Naive thymus-derived CD8-positive, alpha-beta T cell (primary cell): Measurements from ENCODE around the gene ME1. TPM values are rescaled to one million over a fixed set of nuclear protein-coding genes. Genes with fewer than 3 reads are reported as not detected.

Source experiments
- ATAC-seq, 2 donors: fragments of 150-1000 bp; cut with Tn5 transposase in 1 of 2; sonication (Bioruptor Pico), chemical (Tn5 transposase) in 1 of 2; 1 replicate in 1 of 2; 2 replicates in 1 of 2; pipeline ENCODE4 v1.10.0; 2021; ENCODE audit warnings: mild to moderate bottlenecking in 2 of 2, moderate library complexity in 2 of 2
- POLR2A ChIA-PET: fragments of 350-600 bp; sonication (Branson Sonifier 250); formaldehyde crosslinking; loops from one replicate; lab custom pipeline; 2021; ENCODE audit warnings: antibody characterized with exemption; lab: Charles Lee
- DNase-seq, 10 donors: peaks; one replicate each; pipeline versions ENCODE4 v3.0.0 to v3.0.0-alpha.2; 2020 to 2022
- H3K27ac Mint-ChIP-seq, 10 donors: one replicate each; pipeline ENCODE4 v1.8.0; 2020 to 2022; ENCODE audit warnings: mild to moderate bottlenecking in 10 of 10, mixed read lengths in 10 of 10, moderate library complexity in 4 of 10, inconsistent platforms in 1 of 10
- H3K27me3 Mint-ChIP-seq, 5 donors: one replicate each; pipeline ENCODE4 v1.8.0; 2021 to 2022; ENCODE audit warnings: mixed read lengths in 5 of 5
- H3K36me3 Mint-ChIP-seq, 3 donors: one replicate each; pipeline ENCODE4 v1.8.0; 2020 to 2022; ENCODE audit warnings: mixed read lengths in 3 of 3, mild to moderate bottlenecking in 2 of 3, inconsistent platforms in 1 of 3
- H3K4me1 Mint-ChIP-seq, 4 donors: one replicate each; pipeline ENCODE4 v1.8.0; 2021 to 2022; ENCODE audit warnings: mixed read lengths in 4 of 4
- H3K4me3 Mint-ChIP-seq, 10 donors: one replicate each; pipeline ENCODE4 v1.8.0; 2020 to 2022; ENCODE audit warnings: mild to moderate bottlenecking in 10 of 10, mixed read lengths in 10 of 10, moderate library complexity in 6 of 10, inconsistent platforms in 1 of 10
- H3K9me3 Mint-ChIP-seq, 9 donors: one replicate each; pipeline ENCODE4 v1.8.0; 2020 to 2022; ENCODE audit warnings: mixed read lengths in 9 of 9, mild to moderate bottlenecking in 3 of 9, inconsistent platforms in 1 of 9, moderate library complexity in 1 of 9
- polyA plus RNA-seq, 3 donors: library from polyadenylated mRNA; unstranded; fragments of 300-500 nt; fragmentation: Illumina TruSeq; gene quantifications; one replicate each; pipeline ENCODE4 v1.2.3, GENCODE V29; 2021
- total RNA-seq, 8 experiments: library from RNA in 2 of 8; stranded (reverse) in 2 of 8; gene quantifications; one replicate each; pipeline ENCODE4 v1.2.3 and lab custom pipeline; 2021 to 2026

Gene ME1
- total and polyA plus RNA-seq, 5 experiments from 2014 or later = 0.11 TPM; not detected in 4

GRCh38 chr6:83429269-83429668 lies 1.6 kb downstream of the ME1 start:
- Mint-ChIP-seq H3K36me3 (peaks cover 0 to 5% (median 2%) of the 10 kb centered on the region in 3 donors), H3K27me3 (peaks cover 8 to 28% (median 25%) of the 10 kb centered on the region in 5 donors), H3K9me3 (peaks cover 0 to 19% (median 9%) of the 10 kb centered on the region in 9 donors), H3K27ac (no peak overlapping the region), H3K4me1 (peaks cover 0 to 2% (median under 1%) of the 10 kb centered on the region in 4 donors), H3K4me3 (no peak overlapping the region)
- ATAC-seq = no peak
- POLR2A ChIA-PET = no interaction called here
- no peak for DNase-seq

DNA sequence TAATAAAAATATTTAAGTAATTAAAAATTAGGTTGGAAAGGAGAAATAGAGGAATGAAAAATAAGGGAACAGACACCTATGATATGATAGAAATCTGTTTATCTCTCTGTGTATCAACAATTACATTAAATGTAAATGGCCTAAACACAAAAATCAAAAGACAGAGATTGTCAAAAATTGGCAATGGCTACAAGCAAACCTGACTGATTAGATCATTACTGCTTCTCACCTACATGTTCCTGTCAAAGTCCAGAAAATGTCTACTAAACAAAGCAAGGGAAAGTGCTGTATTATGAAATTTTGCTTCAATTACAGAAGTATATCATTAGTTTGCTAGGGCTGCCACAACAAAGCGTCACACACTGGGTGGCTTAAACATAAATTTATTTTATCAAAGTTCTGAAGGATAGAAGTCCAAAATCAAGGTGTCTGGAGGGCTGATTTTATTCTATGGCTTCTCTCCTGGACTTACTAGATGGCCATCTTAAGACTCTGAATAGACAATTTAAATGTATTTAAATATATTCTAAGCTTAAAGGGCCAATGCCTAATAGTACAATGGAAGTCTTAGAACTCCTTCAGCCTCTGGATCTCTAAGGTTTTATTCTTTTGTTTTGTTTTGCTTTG lies 6.3 kb downstream of the ME1 start:
- no peak for ATAC-seq
- Mint-ChIP-seq H3K4me1 (no peaks in the 10 kb centered on the region), H3K27me3 (peaks cover 0 to 13% (median 4%) of the 10 kb centered on the region in 5 donors), H3K27ac (no peak overlapping the region), H3K9me3 (peaks cover 0 to 31% (median 13%) of the 10 kb centered on the region in 9 donors), H3K36me3 (peaks cover 0 to 19% (median 2%) of the 10 kb centered on the region in 3 donors), H3K4me3 (no peak overlapping the region)
- DNase-seq = no peak
- POLR2A ChIA-PET = no interaction called here

DNA sequence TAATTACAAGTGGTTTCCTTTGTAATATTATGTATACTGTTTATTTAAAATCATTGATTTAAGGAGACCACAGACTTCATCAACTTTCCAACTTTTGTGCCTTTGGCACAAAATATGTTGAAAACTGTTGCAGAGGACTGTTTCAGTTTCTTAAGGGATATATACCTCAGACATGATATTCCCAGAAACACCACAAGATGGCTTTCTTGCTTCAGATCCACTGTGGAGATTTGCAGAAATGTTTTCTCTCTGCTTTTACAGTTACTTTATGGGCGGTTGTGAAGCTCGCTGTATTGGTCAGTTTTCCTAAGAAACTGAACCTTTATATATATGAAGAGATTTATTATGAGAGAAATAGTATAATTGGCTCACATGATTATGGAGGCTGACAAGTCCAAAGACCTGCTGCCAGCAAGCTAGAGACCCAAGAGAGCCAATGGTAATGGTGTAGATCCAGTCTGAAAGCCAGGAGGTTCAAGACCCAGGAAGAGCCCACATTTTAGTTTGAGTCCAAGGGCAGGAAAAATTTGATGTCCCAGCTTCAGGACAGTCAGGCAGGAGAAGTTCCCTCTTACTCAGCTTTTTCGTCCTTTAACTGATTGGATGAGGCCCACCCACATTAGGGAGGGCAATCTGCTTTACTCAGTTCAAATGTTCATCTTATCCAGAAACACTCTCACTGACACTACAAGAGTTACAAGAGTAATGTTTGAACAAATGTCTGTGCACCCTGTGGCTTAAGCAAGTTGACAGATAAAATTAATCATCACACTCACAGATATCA lies 12.8 kb downstream of the ME1 start:
- Mint-ChIP-seq H3K36me3 (peaks cover 0 to 12% (median 0%) of the 10 kb centered on the region in 3 donors), H3K27me3 (no peaks in the 10 kb centered on the region), H3K9me3 (peaks cover 0 to 16% (median 4%) of the 10 kb centered on the region in 9 donors), H3K4me3 (no peak overlapping the region), H3K4me1 (no peaks in the 10 kb centered on the region), H3K27ac (no peak overlapping the region)
- POLR2A ChIA-PET = no interaction called here
- no peak for DNase-seq
- ATAC-seq = no peak

DNA sequence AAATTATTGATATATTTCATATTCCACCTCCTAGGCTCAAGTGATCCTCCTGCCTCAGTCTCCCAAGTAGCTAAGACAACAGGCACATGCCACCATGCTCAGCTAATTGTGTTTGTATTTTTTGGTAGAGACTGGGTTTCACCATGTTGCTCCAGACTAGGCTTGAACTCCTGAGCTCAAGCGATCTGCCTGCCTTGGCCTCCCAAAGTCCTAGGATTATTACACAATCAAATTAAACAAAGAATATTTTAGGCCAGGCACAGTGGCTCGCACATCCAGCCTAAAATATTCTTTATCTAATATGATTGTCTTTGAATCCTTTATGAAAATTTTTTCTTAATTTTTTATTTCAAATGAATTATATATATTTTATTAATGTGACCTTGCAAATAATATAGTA lies 17.8 kb downstream of the ME1 start:
- H3K4me1 Mint-ChIP-seq = no peaks in the 10 kb centered on the region
- H3K4me3 Mint-ChIP-seq = no peak overlapping the region
- POLR2A ChIA-PET = no interaction called here
- ATAC-seq = no peak
- no peak overlapping the region for H3K27ac Mint-ChIP-seq
- H3K9me3 Mint-ChIP-seq = peaks cover 0 to 3% (median 0%) of the 10 kb centered on the region in 9 donors
- peaks cover 0 to 7% (median 4%) of the 10 kb centered on the region in 5 donors for H3K27me3 Mint-ChIP-seq
- H3K36me3 Mint-ChIP-seq = no peaks in the 10 kb centered on the region
- DNase-seq = no peak

DNA sequence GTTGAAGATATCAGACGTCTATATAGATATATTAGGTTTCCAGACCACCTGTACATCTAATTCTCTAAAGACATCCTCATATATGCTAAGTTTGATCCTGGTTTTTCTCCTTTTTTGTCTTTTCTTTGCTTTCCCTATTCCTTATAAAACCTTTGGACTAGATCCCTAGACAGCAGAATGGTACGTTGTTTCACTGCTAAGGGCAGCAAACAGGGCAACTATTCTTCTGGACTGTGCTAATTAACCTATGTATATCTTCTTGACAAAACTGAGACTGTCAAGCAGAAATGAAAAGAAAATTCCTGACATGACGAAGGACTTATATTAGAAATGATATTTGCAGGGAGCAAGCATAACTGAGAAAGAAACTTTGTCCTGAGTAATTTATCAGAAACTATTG lies 19.1 kb downstream of the ME1 start:
- ATAC-seq = no peak
- no peaks in the 10 kb centered on the region for H3K4me1 Mint-ChIP-seq
- H3K27ac Mint-ChIP-seq = no peak overlapping the region
- DNase-seq = no peak
- H3K4me3 Mint-ChIP-seq = no peak overlapping the region
- H3K27me3 Mint-ChIP-seq = peaks cover 2 to 7% (median 5%) of the 10 kb centered on the region in 5 donors
- POLR2A ChIA-PET = no interaction called here
- peaks cover 0 to 2% (median 0%) of the 10 kb centered on the region in 9 donors for H3K9me3 Mint-ChIP-seq
- H3K36me3 Mint-ChIP-seq = no peaks in the 10 kb centered on the region

DNA sequence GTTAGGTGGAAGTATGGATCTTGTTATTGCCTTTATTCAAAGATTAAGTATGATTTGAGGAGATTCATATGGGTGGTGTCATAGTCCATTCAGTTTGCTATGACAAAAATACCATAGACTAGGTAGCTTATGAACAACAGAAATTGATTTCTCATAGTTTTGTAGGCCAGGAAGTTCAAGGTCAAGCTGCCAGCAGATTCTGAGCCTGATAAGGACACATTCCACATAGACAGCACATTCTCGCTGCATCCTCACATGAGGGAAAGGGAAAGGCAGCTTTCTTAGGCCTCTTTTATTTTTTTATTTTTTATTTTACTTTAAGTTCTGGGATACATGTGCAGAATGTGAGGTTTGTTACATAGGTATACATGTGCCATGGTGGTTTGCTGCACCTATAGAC lies 27.7 kb downstream of the ME1 start:
- no peak for DNase-seq
- no peak overlapping the region for H3K4me3 Mint-ChIP-seq
- no peaks in the 10 kb centered on the region for H3K4me1 Mint-ChIP-seq
- H3K27me3 Mint-ChIP-seq = peaks cover 0 to 7% (median 0%) of the 10 kb centered on the region in 5 donors
- H3K36me3 Mint-ChIP-seq = no peaks in the 10 kb centered on the region
- ATAC-seq = no peak
- POLR2A ChIA-PET = no interaction called here
- peaks cover 0 to 17% (median 2%) of the 10 kb centered on the region in 9 donors for H3K9me3 Mint-ChIP-seq
- no peak overlapping the region for H3K27ac Mint-ChIP-seq

- Mint-ChIP-seq H3K27ac (no peak overlapping the region), H3K4me1 (peaks cover 0 to 2% (median 0%) of the 10 kb centered on the region in 4 donors), H3K9me3 (peaks cover 0 to 2% (median 0%) of the 10 kb centered on the region in 9 donors), H3K27me3 (peaks cover 0 to 7% (median 2%) of the 10 kb centered on the region in 5 donors), H3K4me3 (no peak overlapping the region), H3K36me3 (no peaks in the 10 kb centered on the region)
- DNase-seq (no peak), ATAC-seq (no peak)
- POLR2A ChIA-PET = no interaction called here
Measured at GRCh38 chr6:83389606-83390005, 41.2 kb downstream of the ME1 start.

DNA sequence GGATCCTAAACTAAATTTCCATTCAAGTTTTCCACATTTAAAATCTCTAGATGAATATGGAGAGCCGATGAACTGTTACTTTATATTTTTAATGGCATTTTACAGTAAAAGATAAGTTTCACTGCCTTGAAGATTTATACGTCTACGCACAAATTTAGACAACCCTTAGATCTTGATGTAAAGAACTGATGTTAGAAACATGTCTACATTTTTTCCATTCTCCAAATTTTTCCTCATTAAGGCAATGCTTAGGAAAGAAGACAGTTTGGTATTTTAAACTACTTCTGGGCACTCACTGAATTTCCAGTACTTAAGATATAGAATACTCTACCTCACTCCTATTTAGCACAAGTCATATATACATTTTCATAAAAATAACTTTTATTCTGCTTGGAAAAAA lies 45.4 kb downstream of the ME1 start:
- no peak overlapping the region for H3K4me3 Mint-ChIP-seq
- H3K27ac Mint-ChIP-seq = no peak overlapping the region
- H3K27me3 Mint-ChIP-seq = peaks cover 0 to 3% (median 0%) of the 10 kb centered on the region in 5 donors
- H3K36me3 Mint-ChIP-seq = no peaks in the 10 kb centered on the region
- DNase-seq (no peak), ATAC-seq (no peak)
- POLR2A ChIA-PET = no interaction called here
- H3K9me3 Mint-ChIP-seq = no peaks in the 10 kb centered on the region
- no peaks in the 10 kb centered on the region for H3K4me1 Mint-ChIP-seq

DNA sequence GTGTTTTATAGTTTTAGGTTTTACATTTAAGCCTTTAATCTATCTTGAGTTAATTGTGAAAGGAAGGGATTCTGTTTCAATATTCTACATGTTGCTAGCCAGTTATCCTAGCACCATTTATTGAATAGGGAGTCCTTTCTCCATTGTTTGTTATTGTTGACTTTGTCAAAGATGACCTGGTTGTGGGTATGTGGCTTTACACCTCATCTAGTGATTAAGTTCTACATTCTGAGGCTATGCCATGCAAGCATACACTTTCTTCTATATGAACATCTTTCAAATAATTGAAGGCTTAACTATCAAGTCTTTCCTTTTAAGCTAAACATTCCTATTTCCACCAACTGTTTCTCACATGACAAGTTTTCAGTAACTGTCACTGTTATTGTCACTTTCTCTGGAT lies 46.1 kb downstream of the ME1 start:
- H3K4me3 Mint-ChIP-seq = no peak overlapping the region

GRCh38 chr6:83381949-83382348 lies 48.9 kb downstream of the ME1 start:
- no peaks in the 10 kb centered on the region for H3K4me1 Mint-ChIP-seq
- H3K9me3 Mint-ChIP-seq = no peaks in the 10 kb centered on the region
- no peaks in the 10 kb centered on the region for H3K36me3 Mint-ChIP-seq
- H3K27ac Mint-ChIP-seq = no peak overlapping the region
- POLR2A ChIA-PET = no interaction called here
- ATAC-seq (no peak), DNase-seq (no peak)
- H3K4me3 Mint-ChIP-seq = no peak overlapping the region
- peaks cover 0 to 1% (median 0%) of the 10 kb centered on the region in 5 donors for H3K27me3 Mint-ChIP-seq

More for the DNA sequence above, 46.1 kb downstream of the ME1 start:
- Mint-ChIP-seq H3K27ac (no peak overlapping the region), H3K36me3 (no peaks in the 10 kb centered on the region), H3K9me3 (no peaks in the 10 kb centered on the region), H3K4me1 (no peaks in the 10 kb centered on the region), H3K27me3 (peaks cover 0 to 3% (median 0%) of the 10 kb centered on the region in 5 donors)
- ATAC-seq (no peak), DNase-seq (no peak)
- POLR2A ChIA-PET = no interaction called here

DNA sequence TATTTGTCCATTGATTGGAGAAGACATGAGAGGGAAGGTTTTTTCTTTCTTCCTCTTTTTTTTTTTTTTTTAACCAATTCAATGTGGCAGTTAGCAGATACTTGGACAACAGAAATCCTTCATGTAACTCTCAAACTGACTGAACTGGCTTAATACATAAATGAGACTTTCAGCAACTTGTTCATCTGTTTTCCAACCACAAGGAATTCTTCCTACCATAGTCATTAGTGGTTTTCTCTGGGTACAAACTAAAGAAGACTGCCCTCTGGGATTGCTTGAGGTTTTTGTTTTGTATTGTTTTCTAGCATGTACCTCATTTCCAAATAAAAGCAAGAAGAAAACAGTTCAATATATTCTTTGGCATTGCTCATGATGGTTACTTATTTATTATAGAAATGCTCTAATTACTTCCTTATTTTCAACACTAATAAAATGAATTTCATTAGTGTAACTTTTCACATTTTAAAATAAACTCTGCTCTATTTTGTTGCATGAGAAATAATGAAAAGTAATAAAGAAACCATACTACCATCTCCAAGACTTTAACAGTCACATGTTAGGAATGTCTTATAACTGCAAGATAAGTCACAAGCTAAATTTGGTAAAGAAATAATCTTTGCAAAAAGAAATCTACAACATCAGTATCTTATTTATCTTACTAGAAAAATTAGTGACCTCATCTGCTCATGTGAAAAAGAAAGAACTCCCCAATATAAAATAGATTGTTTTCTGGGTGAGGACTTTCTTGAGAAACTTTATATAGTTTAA lies 52.0 kb downstream of the ME1 start:
- ATAC-seq = no peak
- no peak overlapping the region for H3K4me3 Mint-ChIP-seq
- no peaks in the 10 kb centered on the region for H3K4me1 Mint-ChIP-seq
- H3K9me3 Mint-ChIP-seq = peaks cover 0 to under 1% (median 0%) of the 10 kb centered on the region in 9 donors
- DNase-seq = no peak
- POLR2A ChIA-PET = no interaction called here
- no peak overlapping the region for H3K27ac Mint-ChIP-seq
- no peaks in the 10 kb centered on the region for H3K36me3 Mint-ChIP-seq
- peaks cover 0 to 4% (median 1%) of the 10 kb centered on the region in 5 donors for H3K27me3 Mint-ChIP-seq

GRCh38 chr6:83371423-83371822 lies 59.4 kb downstream of the ME1 start:
- Mint-ChIP-seq H3K27ac (no peak overlapping the region), H3K27me3 (peaks cover 0 to 4% (median 1%) of the 10 kb centered on the region in 5 donors), H3K4me1 (no peaks in the 10 kb centered on the region), H3K36me3 (no peaks in the 10 kb centered on the region), H3K4me3 (no peak overlapping the region), H3K9me3 (peaks cover 0 to 4% (median 0%) of the 10 kb centered on the region in 9 donors)
- POLR2A ChIA-PET = no interaction called here
- DNase-seq (no peak), ATAC-seq (no peak)

- no peak for ATAC-seq
- no peak overlapping the region for H3K27ac Mint-ChIP-seq
- H3K9me3 Mint-ChIP-seq = peaks cover 0 to 4% (median 0%) of the 10 kb centered on the region in 9 donors
- no peak overlapping the region for H3K4me3 Mint-ChIP-seq
- peaks cover 0 to 8% (median 3%) of the 10 kb centered on the region in 5 donors for H3K27me3 Mint-ChIP-seq
- POLR2A ChIA-PET = no interaction called here
- no peaks in the 10 kb centered on the region for H3K36me3 Mint-ChIP-seq
- no peak for DNase-seq
- H3K4me1 Mint-ChIP-seq = no peaks in the 10 kb centered on the region
Measured at GRCh38 chr6:83370567-83370966, 60.3 kb downstream of the ME1 start.
